B cell (primary cell): Measurements from ENCODE around the gene SOX13.

ENCODE experiments used
- EZH2 ChIP-seq: IDR thresholded peaks from 2 replicates; pipeline ENCODE4 v1.6.1; 2012; ENCODE audit warnings: borderline replicate concordance, low read depth, mild to moderate bottlenecking, moderate library complexity, low read length; ENCODE audit not compliant: insufficient read depth, poor library complexity, severe bottlenecking
- TF ChIP-seq, protein P1 (sequence below): fragments of 200-600 bp; IDR thresholded peaks from one replicate; pipeline ENCODE4 v1.8.0; 2022; ENCODE audit warnings: antibody characterized with exemption, mild to moderate bottlenecking

DNA sequence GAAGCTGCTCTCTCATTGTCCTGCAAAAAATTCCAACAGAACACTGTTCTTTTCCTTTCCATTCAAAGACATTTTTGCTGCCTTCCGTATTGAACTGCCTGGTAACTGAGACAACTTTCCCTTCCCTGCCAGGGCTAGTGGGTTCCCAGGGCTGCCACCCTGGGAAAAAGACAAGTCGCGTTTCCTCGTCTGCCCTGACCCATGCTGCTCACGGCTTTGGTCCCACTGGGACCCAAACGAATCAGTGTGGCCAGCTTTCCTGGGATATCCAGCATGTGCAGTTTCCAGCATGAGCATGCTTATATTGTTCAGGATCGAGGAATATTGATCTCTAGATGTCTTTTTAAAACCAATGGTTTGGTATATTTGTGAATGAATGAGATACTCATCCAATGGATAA, 18.2 kb downstream of the SOX13 start:
- TF ChIP-seq, protein P1, sequence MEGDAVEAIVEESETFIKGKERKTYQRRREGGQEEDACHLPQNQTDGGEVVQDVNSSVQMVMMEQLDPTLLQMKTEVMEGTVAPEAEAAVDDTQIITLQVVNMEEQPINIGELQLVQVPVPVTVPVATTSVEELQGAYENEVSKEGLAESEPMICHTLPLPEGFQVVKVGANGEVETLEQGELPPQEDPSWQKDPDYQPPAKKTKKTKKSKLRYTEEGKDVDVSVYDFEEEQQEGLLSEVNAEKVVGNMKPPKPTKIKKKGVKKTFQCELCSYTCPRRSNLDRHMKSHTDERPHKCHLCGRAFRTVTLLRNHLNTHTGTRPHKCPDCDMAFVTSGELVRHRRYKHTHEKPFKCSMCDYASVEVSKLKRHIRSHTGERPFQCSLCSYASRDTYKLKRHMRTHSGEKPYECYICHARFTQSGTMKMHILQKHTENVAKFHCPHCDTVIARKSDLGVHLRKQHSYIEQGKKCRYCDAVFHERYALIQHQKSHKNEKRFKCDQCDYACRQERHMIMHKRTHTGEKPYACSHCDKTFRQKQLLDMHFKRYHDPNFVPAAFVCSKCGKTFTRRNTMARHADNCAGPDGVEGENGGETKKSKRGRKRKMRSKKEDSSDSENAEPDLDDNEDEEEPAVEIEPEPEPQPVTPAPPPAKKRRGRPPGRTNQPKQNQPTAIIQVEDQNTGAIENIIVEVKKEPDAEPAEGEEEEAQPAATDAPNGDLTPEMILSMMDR = no peak
- TF ChIP-seq EZH2 = no peak
